GM12878 (cell line): ENCODE measurements around the gene DTX1. TPM values are rescaled to one million over a fixed set of nuclear protein-coding genes. Genes with fewer than 3 reads are reported as not detected.

Source experiments
- HSF1 ChIP-seq: fragments of 150-350 bp; IDR thresholded peaks from 2 replicates; pipeline ENCODE4 v1.6.1; 2014; ENCODE audit warnings: mild to moderate bottlenecking, low read depth, low read length
- IRF4 ChIP-seq: IDR thresholded peaks from 2 replicates; pipeline ENCODE4 v1.6.1; 2011; ENCODE audit warnings: low read depth, low read length
- JUNB ChIP-seq: IDR thresholded peaks from 2 replicates; pipeline ENCODE4 v1.6.1; 2016; ENCODE audit warnings: antibody characterized with exemption, mild to moderate bottlenecking
- KAT2A ChIP-seq: conservative IDR thresholded peaks from 2 replicates; pipeline ENCODE4 v1.6.1; 2011; ENCODE audit warnings: low read depth, low read length; ENCODE audit not compliant: control insufficient read depth
- KLF5 ChIP-seq: fragments of 450-650 bp; IDR thresholded peaks from 2 replicates; pipeline ENCODE4 v1.6.1; 2014; ENCODE audit warnings: mild to moderate bottlenecking; ENCODE audit not compliant: partially characterized antibody
- LARP7 ChIP-seq: fragments of 450-650 bp; IDR thresholded peaks from 2 replicates; pipeline ENCODE4 v1.6.1; 2017; ENCODE audit warnings: mild to moderate bottlenecking
- MEF2B ChIP-seq: fragments of 450-650 bp; IDR thresholded peaks from 2 replicates; pipeline ENCODE4 v1.6.1; 2018; ENCODE audit warnings: mild to moderate bottlenecking, moderate library complexity; ENCODE audit not compliant: partially characterized antibody, poor library complexity, severe bottlenecking
- MLLT1 ChIP-seq: fragments of 450-650 bp; IDR thresholded peaks from 2 replicates; pipeline ENCODE4 v1.6.1; 2016; ENCODE audit warnings: mild to moderate bottlenecking
- NRF1 ChIP-seq: conservative IDR thresholded peaks from 2 replicates; pipeline ENCODE4 v1.6.1; 2011; ENCODE audit warnings: mild to moderate bottlenecking, low read depth, low read length, improper control_type of control experiment
- SKIL ChIP-seq: fragments of 450-650 bp; IDR thresholded peaks from 2 replicates; pipeline ENCODE4 v1.6.1; 2017; ENCODE audit warnings: mild to moderate bottlenecking, low read depth, inconsistent platforms; ENCODE audit not compliant: poor library complexity, severe bottlenecking
- SMARCA5 ChIP-seq: fragments of 450-650 bp; IDR thresholded peaks from 2 replicates; pipeline ENCODE4 v1.6.1; 2017; ENCODE audit warnings: mild to moderate bottlenecking
- USF1 ChIP-seq: IDR thresholded peaks from 2 replicates; pipeline ENCODE4 v1.6.1; 2011; ENCODE audit warnings: borderline replicate concordance, low read depth, mild to moderate bottlenecking, moderate library complexity, mixed read lengths, low read length; ENCODE audit not compliant: insufficient read depth; ENCODE audit errors: extremely low read length
- ZBTB40 ChIP-seq: fragments of 450-650 bp; IDR thresholded peaks from 2 replicates; pipeline ENCODE4 v1.6.1; 2016; ENCODE audit warnings: mild to moderate bottlenecking, moderate library complexity, borderline replicate concordance
- ZNF687 ChIP-seq: fragments of 450-650 bp; IDR thresholded peaks from 2 replicates; pipeline ENCODE4 v1.6.1; 2017; ENCODE audit warnings: mild to moderate bottlenecking, moderate library complexity
- polyA plus RNA-seq, 11 experiments: library from polyadenylated mRNA; depleted of rRNA in 4 of 11; unstranded in 6 of 11; stranded (reverse) in 5 of 11; fragments of >200 nt; fragmentation: Nextera tagmentation in 4 of 11; fragmentation: Illumina TruSeq in 1 of 11; extraction: Ambion mirVana in 4 of 11; extraction: Trizol in 1 of 11; gene quantifications; 1 replicate in 1 of 11; 2 replicates in 10 of 11; pipeline versions ENCODE4 v1.2.1 to v1.2.3, GENCODE V29; 2011 to 2016; ENCODE audit warnings: inconsistent platforms in 2 of 11, missing spikeins in 2 of 11, low read depth in 1 of 11
- total RNA-seq, 4 experiments: library from RNA; depleted of rRNA in 3 of 4; stranded (reverse); fragments of >200 nt in 3 of 4; fragmentation: Illumina TruSeq in 1 of 4; extraction: Trizol in 1 of 4; gene quantifications; 2 replicates each; pipeline versions ENCODE4 v1.2.1 to v1.2.3, GENCODE V29; 2013 to 2021

DTX1 gene
- total and polyA plus RNA-seq, 10 of the 15 experiments (the other 5 are each of a cell fraction or from before 2014, with no cell fraction given): 0.09 to 2.8 (median 0.66) TPM

GRCh38 chr12:113098441-113099028 is 42.0 kb downstream of the DTX1 start (continued):
- TF ChIP-seq ZBTB40 (no peak), HSF1 (no peak), USF1 (no peak), IRF4 (0 out of 2 replicates have a peak, but pooled peaks have one; percentile 10), SKIL (peak; percentile 16), JUNB (no peak), LARP7 (0 out of 2 replicates have a peak, but pooled peaks have one; percentile 28), MLLT1 (0 out of 2 replicates have a peak, but pooled peaks have one; percentile 34), KLF5 (no peak), MEF2B (peak; percentile 9), NRF1 (no peak), ZNF687 (peak; percentile 85), KAT2A (no peak), SMARCA5 (0 out of 2 replicates have a peak, but pooled peaks have one; percentile 48)
